Neural cell (in vitro differentiated cells): Measurements from ENCODE around the gene KLF2.

Source experiments
- CTCF ChIP-seq: fragments of 450-650 bp; IDR thresholded peaks from 2 replicates; pipeline ENCODE4 v1.5.1; 2014; ENCODE audit warnings: antibody characterized with exemption, mild to moderate bottlenecking, moderate library complexity; ENCODE audit not compliant: poor library complexity, severe bottlenecking
- EP300 ChIP-seq: fragments of 450-650 bp; conservative IDR thresholded peaks from 2 replicates; pipeline ENCODE4 v1.6.1; 2014; ENCODE audit warnings: antibody characterized with exemption, mild to moderate bottlenecking, moderate library complexity; ENCODE audit not compliant: poor library complexity, severe bottlenecking
- EZH2 ChIP-seq: fragments of 200-600, 300-800 bp; shearing (Covaris generic), sonication (generic); IDR thresholded peaks from 2 replicates; pipeline ENCODE4 v1.6.1; 2014; ENCODE audit warnings: antibody characterized with exemption, low read length, borderline replicate concordance, mild to moderate bottlenecking; ENCODE audit not compliant: insufficient read depth, poor library complexity, severe bottlenecking
- MXI1 ChIP-seq: fragments of 450-650 bp; conservative IDR thresholded peaks from 2 replicates; pipeline ENCODE4 v1.6.1; 2014; ENCODE audit warnings: antibody characterized with exemption, mild to moderate bottlenecking; ENCODE audit not compliant: poor library complexity, severe bottlenecking
- RAD21 ChIP-seq: fragments of 450-650 bp; conservative IDR thresholded peaks from 2 replicates; pipeline ENCODE4 v1.6.1; 2014; ENCODE audit warnings: antibody characterized with exemption, mild to moderate bottlenecking, moderate library complexity
- REST ChIP-seq: IDR thresholded peaks from 2 replicates; pipeline ENCODE4 v1.6.1; 2012; ENCODE audit warnings: borderline replicate concordance

GRCh38 chr19:16373079-16373478, 48.5 kb downstream of the KLF2 start:
- no peak for TF ChIP-seq CTCF
- no peak for TF ChIP-seq RAD21
- no peak for TF ChIP-seq REST
- TF ChIP-seq EZH2 = no peak
- no peak for TF ChIP-seq EP300
- no peak for TF ChIP-seq MXI1
